Omental fat pad (tissue), 4 donors: Measurements from ENCODE around the gene CPLANE1. TPM values are rescaled to one million over a fixed set of nuclear protein-coding genes. Genes with fewer than 3 reads are reported as not detected.

Source experiments
- ATAC-seq: fragments of 150-250 bp; one replicate; pipeline ENCODE4 v1.9.1; 2016; ENCODE audit warnings: mild to moderate bottlenecking, moderate library complexity; ENCODE audit not compliant: low FRiP score
- DNase-seq: peaks from one replicate; pipeline ENCODE4 v3.0.0-alpha.2; 2019; ENCODE audit warnings: low spot score
- CTCF ChIP-seq, 3 donors: fragments of 450-650 bp; IDR thresholded peaks; one replicate each; pipeline ENCODE4 v1.5.1; 2016 to 2017; ENCODE audit warnings: antibody characterized with exemption in 3 of 3, mild to moderate bottlenecking in 3 of 3, moderate library complexity in 2 of 3
- total RNA-seq, 4 donors: library from RNA; depleted of rRNA; stranded (reverse); fragments of >200 nt; gene quantifications; one replicate each; pipeline ENCODE4 v1.1.0, GENCODE V29; 2016

The CPLANE1 gene
- total RNA-seq, 4 donors from 2014 or later: 15.9 to 32.6 (median 27.1) TPM

GRCh38 chr5:37208883-37209797 is 40.0 kb downstream of the CPLANE1 start:
- ATAC-seq (no peak), DNase-seq (no peak)
- no peak for TF ChIP-seq CTCF (IDR thresholded peaks at IDR 0.05)

GRCh38 chr5:37207802-37208201 is 41.4 kb downstream of the CPLANE1 start:
- TF ChIP-seq CTCF (IDR thresholded peaks at IDR 0.05): no peak
- no peak for ATAC-seq
- no peak for DNase-seq

GRCh38 chr5:37206736-37207135 is 42.4 kb downstream of the CPLANE1 start:
- ATAC-seq (no peak), DNase-seq (no peak)

DNA sequence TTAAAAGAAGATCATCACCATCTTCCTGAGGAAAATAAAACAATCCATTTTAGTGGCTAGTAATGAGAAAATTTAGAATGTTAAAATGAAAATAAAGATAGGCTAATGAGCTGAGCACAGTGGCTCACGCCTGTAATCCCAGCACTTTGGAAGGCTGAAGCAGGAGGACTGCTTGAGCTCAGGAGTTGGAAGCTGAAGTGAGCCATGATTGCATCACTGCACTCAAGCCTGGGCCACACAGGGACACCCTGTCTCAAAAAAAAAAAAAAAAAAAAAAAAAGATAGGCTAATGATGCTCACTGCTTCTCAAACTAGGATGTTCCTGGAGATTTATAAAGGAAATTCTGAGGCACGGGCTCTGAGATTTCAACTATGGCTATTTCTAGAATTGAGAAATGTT is 50.3 kb downstream of the CPLANE1 start:
- no peak for ATAC-seq
- DNase-seq: no peak
- no peak for TF ChIP-seq CTCF (IDR thresholded peaks at IDR 0.05)

More at GRCh38 chr5:37206736-37207135, 42.4 kb downstream of the CPLANE1 start:
- no peak for TF ChIP-seq CTCF (IDR thresholded peaks at IDR 0.05)

- DNase-seq (no peak), ATAC-seq (no peak)
- TF ChIP-seq CTCF (IDR thresholded peaks at IDR 0.05): no peak
These were observed 51.1 kb downstream of the CPLANE1 start for GRCh38 chr5:37198061-37198460.

GRCh38 chr5:37197340-37198050 is 51.7 kb downstream of the CPLANE1 start:
- DNase-seq (no peak), ATAC-seq (no peak)
- TF ChIP-seq CTCF (IDR thresholded peaks at IDR 0.05): no peak
